NCI-H2196 treated with DMSO at 0.1 percent for 48 hours (cell line): ENCODE data around the gene ERN1.

Experiments used
- DNase-seq: peaks from one replicate; lab custom pipeline; 2025; ENCODE audit not compliant: unreplicated experiment; lab: John Stamatoyannopoulos, UW

The ERN1 gene

GRCh38 chr17:64006361-64007088 lies 123.4 kb downstream of the ERN1 start:
- DNase-seq = no peak

GRCh38 chr17:64005734-64006167 lies 124.2 kb downstream of the ERN1 start:
- peak; percentile 73 for DNase-seq

GRCh38 chr17:64004903-64005733 lies 124.8 kb downstream of the ERN1 start:
- no peak for DNase-seq

GRCh38 chr17:64004218-64004770 lies 125.7 kb downstream of the ERN1 start:
- DNase-seq = no peak

GRCh38 chr17:64003526-64004121 lies 126.3 kb downstream of the ERN1 start:
- no peak for DNase-seq

GRCh38 chr17:64002658-64003525 lies 127.1 kb downstream of the ERN1 start:
- DNase-seq = no peak

- no peak for DNase-seq
Measured at GRCh38 chr17:64001763-64002529, 128.0 kb downstream of the ERN1 start.

- DNase-seq = no peak
Measured at GRCh38 chr17:64001091-64001579, 128.8 kb downstream of the ERN1 start.

GRCh38 chr17:63999680-64000531 lies 130.0 kb downstream of the ERN1 start:
- no peak for DNase-seq

GRCh38 chr17:63998721-63999679 lies 130.9 kb downstream of the ERN1 start:
- DNase-seq = no peak

GRCh38 chr17:63998050-63998720 lies 131.8 kb downstream of the ERN1 start, which contains the start of gene PRR29:
TSS of gene PRR29 (plus strand) at chr17:63998351. CDS start at chr17:63998365, 14 bp downstream.
- DNase-seq = peak; percentile 56

GRCh38 chr17:63997341-63998048 lies 132.4 kb downstream of the ERN1 start:
- no peak for DNase-seq

- no peak for DNase-seq
Measured at GRCh38 chr17:63996430-63997182, 133.3 kb downstream of the ERN1 start.

- DNase-seq = no peak
Measured at GRCh38 chr17:63995626-63996025, 134.3 kb downstream of the ERN1 start.

- no peak for DNase-seq
Measured at GRCh38 chr17:63993368-63993985, 136.5 kb downstream of the ERN1 start.
